GM10266 (cell line): ENCODE data around the gene DLGAP1.

Experiments
- DNase-seq: peaks from one replicate; pipeline ENCODE4 v3.0.0; 2012; ENCODE audit errors: extremely low spot score
- CTCF ChIP-seq: IDR thresholded peaks from 2 replicates; pipeline ENCODE4 v1.5.1; 2012; ENCODE audit warnings: mild to moderate bottlenecking, low read depth; ENCODE audit not compliant: control insufficient read depth, insufficient read depth; ENCODE audit errors: missing control alignments

DLGAP1 gene

GRCh38 chr18:4004183-4004829 lies 450.8 kb downstream of the DLGAP1 start:
- no peak for TF ChIP-seq CTCF
- DNase-seq, result no peak

- no peak for DNase-seq
Observed at GRCh38 chr18:3998698-3999333, 456.3 kb downstream of the DLGAP1 start.

GRCh38 chr18:3995476-3996102 lies 459.5 kb downstream of the DLGAP1 start:
- TF ChIP-seq CTCF, result peak; percentile 79
- DNase-seq, result peak; percentile 24

More at GRCh38 chr18:3998698-3999333, 456.3 kb downstream of the DLGAP1 start:
- TF ChIP-seq CTCF, result peak; percentile 48

GRCh38 chr18:3993941-3994687 lies 461.0 kb downstream of the DLGAP1 start:
- DNase-seq, result no peak
- no peak for TF ChIP-seq CTCF

GRCh38 chr18:3985664-3986063 lies 469.4 kb downstream of the DLGAP1 start:
- DNase-seq, result no peak
- no peak for TF ChIP-seq CTCF

- no peak for DNase-seq
- TF ChIP-seq CTCF, result no peak
Observed at GRCh38 chr18:3985020-3985419, 470.1 kb downstream of the DLGAP1 start.
